CD14-positive monocyte (primary cell): ENCODE measurements around the gene TPGS1. TPM values are rescaled to one million over a fixed set of nuclear protein-coding genes. Genes with fewer than 3 reads are reported as not detected.

ENCODE experiments used
- DNase-seq, 3 donors: peaks; one replicate each; pipeline ENCODE4 v3.0.0-alpha.2; 2011 to 2022
- H2AFZ ChIP-seq: 2 replicates; pipeline ENCODE4 v1.6.0; 2012; ENCODE audit warnings: mild to moderate bottlenecking, low read depth, low read length, inconsistent platforms; ENCODE audit not compliant: insufficient read depth, poor library complexity, severe bottlenecking
- H3K27ac ChIP-seq, 2 donors: 1 replicate in 1 of 2; 2 replicates in 1 of 2; pipeline ENCODE4 v1.5.1; 2012 to 2013; ENCODE audit warnings: low read length in 2 of 2, control low read depth in 1 of 2, inconsistent platforms in 1 of 2, low read depth in 1 of 2, mild to moderate bottlenecking in 1 of 2
- H3K27me3 ChIP-seq, 2 donors: one replicate each; pipeline versions ENCODE4 v1.6.0 to v1.6.1; 2011 to 2013; ENCODE audit warnings: low read length in 2 of 2; ENCODE audit not compliant: control insufficient read depth in 2 of 2, insufficient read depth in 2 of 2
- H3K36me3 ChIP-seq, 2 donors: replicated peaks in 1 of 2; 1 replicate in 1 of 2; 2 replicates in 1 of 2; pipeline versions ENCODE4 v1.5.1 to v1.6.1; 2012 to 2013; ENCODE audit warnings: low read length in 2 of 2, control low read depth in 1 of 2, inconsistent platforms in 1 of 2, mild to moderate bottlenecking in 1 of 2; ENCODE audit not compliant: insufficient read depth in 2 of 2, control insufficient read depth in 1 of 2
- H3K4me1 ChIP-seq, 2 donors: 1 replicate in 1 of 2; 2 replicates in 1 of 2; pipeline versions ENCODE4 v1.5.1 to v1.6.1; 2012 to 2013; ENCODE audit warnings: low read length in 2 of 2, control low read depth in 1 of 2, inconsistent platforms in 1 of 2, mild to moderate bottlenecking in 1 of 2, moderate library complexity in 1 of 2; ENCODE audit not compliant: insufficient read depth in 2 of 2, control insufficient read depth in 1 of 2
- H3K4me2 ChIP-seq: replicated peaks from 2 replicates; pipeline ENCODE3; 2012; ENCODE audit warnings: low read length, moderate library complexity, mild to moderate bottlenecking; ENCODE audit not compliant: poor library complexity, severe bottlenecking; ENCODE audit errors: extremely low read depth
- H3K4me3 ChIP-seq, 3 experiments: fragments of 200-600 bp in 1 of 3; sonication (generic) in 1 of 3; replicated peaks in 1 of 3; 1 replicate in 2 of 3; 2 replicates in 1 of 3; pipeline ENCODE4 v1.5.1; 2011 to 2013; ENCODE audit warnings: low read length in 3 of 3, mild to moderate bottlenecking in 3 of 3, control low read depth in 2 of 3, low read depth in 2 of 3, inconsistent platforms in 1 of 3, moderate library complexity in 1 of 3
- H3K79me2 ChIP-seq: 2 replicates; pipeline ENCODE4 v1.6.0; 2012; ENCODE audit warnings: mild to moderate bottlenecking, control low read depth, inconsistent platforms, low read length, moderate library complexity; ENCODE audit not compliant: insufficient read depth
- H3K9ac ChIP-seq: 2 replicates; pipeline ENCODE4 v1.6.0; 2017; ENCODE audit warnings: low read length, mild to moderate bottlenecking; ENCODE audit not compliant: insufficient read depth, poor library complexity, severe bottlenecking
- H3K9me3 ChIP-seq, 2 donors: replicated peaks in 1 of 2; 1 replicate in 1 of 2; 2 replicates in 1 of 2; pipeline versions ENCODE4 v1.5.1 to v1.6.1; 2012 to 2013; ENCODE audit warnings: low read length in 2 of 2, control low read depth in 1 of 2; ENCODE audit not compliant: control insufficient read depth in 1 of 2, insufficient read depth in 1 of 2
- H4K20me1 ChIP-seq: 2 replicates; pipeline ENCODE4 v1.6.0; 2012; ENCODE audit warnings: mild to moderate bottlenecking, low read length, control low read depth, moderate library complexity; ENCODE audit not compliant: insufficient read depth
- H3K27ac Mint-ChIP-seq, 7 donors: one replicate each; pipeline ENCODE4 v1.8.0; 2020; ENCODE audit warnings: mild to moderate bottlenecking in 7 of 7, mixed read lengths in 7 of 7, moderate library complexity in 6 of 7, inconsistent platforms in 2 of 7
- H3K27me3 Mint-ChIP-seq, 3 donors: one replicate each; pipeline ENCODE4 v1.8.0; 2021 to 2022; ENCODE audit warnings: low read depth in 3 of 3, mild to moderate bottlenecking in 3 of 3, mixed read lengths in 3 of 3, moderate library complexity in 3 of 3, inconsistent platforms in 1 of 3
- H3K36me3 Mint-ChIP-seq, 2 donors: one replicate each; pipeline ENCODE4 v1.8.0; 2020; ENCODE audit warnings: mixed read lengths in 2 of 2, inconsistent platforms in 1 of 2, mild to moderate bottlenecking in 1 of 2
- H3K4me1 Mint-ChIP-seq: one replicate; pipeline ENCODE4 v1.8.0; 2020; ENCODE audit warnings: mild to moderate bottlenecking, mixed read lengths
- H3K4me3 Mint-ChIP-seq, 2 donors: one replicate each; pipeline ENCODE4 v1.8.0; 2020; ENCODE audit warnings: mild to moderate bottlenecking in 2 of 2, mixed read lengths in 2 of 2, moderate library complexity in 1 of 2
- H3K9me3 Mint-ChIP-seq, 7 donors: one replicate each; pipeline ENCODE4 v1.8.0; 2020 to 2022; ENCODE audit warnings: mixed read lengths in 7 of 7, mild to moderate bottlenecking in 6 of 7, moderate library complexity in 6 of 7, inconsistent platforms in 2 of 7
- CTCF ChIP-seq: fragments of 200-600 bp; IDR thresholded peaks from one replicate; pipeline ENCODE4 v1.8.0; 2022; ENCODE audit warnings: antibody characterized with exemption, mild to moderate bottlenecking
- WGBS: methylation state at CpG from one replicate; pipeline ENCODE4 v1.1.5; 2013; ENCODE audit warnings: missing lambda C conversion rate; ENCODE audit not compliant: insufficient coverage; 5-methylcytosine and 5-hydroxymethylcytosine counted together
- intact Hi-C, 2 donors: fragments of 100-400 bp; cut with micrococcal nuclease; formaldehyde crosslinking; loops; one replicate each; pipeline versions ENCODE4 v1.15.0 to v1.15.1; 2023
- polyA plus RNA-seq, 3 donors: library from polyadenylated mRNA; depleted of rRNA in 1 of 3; unstranded in 2 of 3; stranded (reverse) in 1 of 3; fragments of 300-500 nt in 2 of 3; fragments of >200 nt in 1 of 3; fragmentation: Illumina TruSeq in 2 of 3; gene quantifications; 1 replicate in 2 of 3; 2 replicates in 1 of 3; pipeline ENCODE4 v1.2.3, GENCODE V29; 2012 to 2021

Gene TPGS1
- polyA plus RNA-seq, 3 donors: 9.2 to 48.1 (median 14.2) TPM

GRCh38 chr19:539429-540030 is 32.2 kb downstream of the TPGS1 start:
- intact Hi-C loops: loop anchor here in 1 of 2 donors (10.0 kb wide), 1 partner anchor 95 kb away; the partner anchor contains the start of genes FGF22 and POLRMT
- no peaks in the 10 kb centered on the region for H3K27me3 ChIP-seq
- no peak overlapping the region for H3K27ac Mint-ChIP-seq
- H3K79me2 ChIP-seq: peaks cover 13% of the 10 kb centered on the region
- no peaks in the 10 kb centered on the region for H3K9me3 Mint-ChIP-seq
- H3K27me3 Mint-ChIP-seq: peaks cover 3 to 9% (median 6%) of the 10 kb centered on the region in 3 donors
- H3K27ac ChIP-seq: no peak overlapping the region
- H3K9ac ChIP-seq: no peak overlapping the region
- 97% methylated on average over 26 of the region's 30 CpGs for WGBS
- H3K4me2 ChIP-seq: no peak overlapping the region
- H3K36me3 ChIP-seq: peaks cover 54 to 64% of the 10 kb centered on the region in 2 donors
- TF ChIP-seq CTCF: no peak
- no peaks in the 10 kb centered on the region for H3K9me3 ChIP-seq
- no peak for DNase-seq
- no peak overlapping the region for H2AFZ ChIP-seq
- H4K20me1 ChIP-seq: peaks cover 50% of the 10 kb centered on the region
- peaks cover 11% of the 10 kb centered on the region for H3K4me1 Mint-ChIP-seq
- H3K4me3 ChIP-seq: no peak overlapping the region
- peaks cover 0 to 5% of the 10 kb centered on the region in 2 donors for H3K4me1 ChIP-seq
- no peak overlapping the region for H3K4me3 Mint-ChIP-seq
- peaks cover 33 to 56% of the 10 kb centered on the region in 2 donors for H3K36me3 Mint-ChIP-seq

GRCh38 chr19:540867-541637 is 33.8 kb downstream of the TPGS1 start:
- H4K20me1 ChIP-seq: peaks cover 35% of the 10 kb centered on the region
- H3K4me1 ChIP-seq: peaks cover 0 to 5% of the 10 kb centered on the region in 2 donors
- H3K79me2 ChIP-seq: no peaks in the 10 kb centered on the region
- H3K27ac ChIP-seq: no peak overlapping the region
- peaks cover 11% of the 10 kb centered on the region for H3K4me1 Mint-ChIP-seq
- H3K27me3 Mint-ChIP-seq: peaks cover 9 to 17% (median 15%) of the 10 kb centered on the region in 3 donors
- H2AFZ ChIP-seq: no peak overlapping the region
- H3K27ac Mint-ChIP-seq: no peak overlapping the region
- intact Hi-C loops: no loop called here
- no peaks in the 10 kb centered on the region for H3K9me3 ChIP-seq
- TF ChIP-seq CTCF: no peak
- no peak overlapping the region for H3K4me2 ChIP-seq
- H3K27me3 ChIP-seq: no peaks in the 10 kb centered on the region
- peaks cover 46 to 55% of the 10 kb centered on the region in 2 donors for H3K36me3 ChIP-seq
- DNase-seq: no peak
- peaks cover 29 to 52% of the 10 kb centered on the region in 2 donors for H3K36me3 Mint-ChIP-seq
- 95% methylated on average over 47 of the region's 51 CpGs for WGBS
- no peaks in the 10 kb centered on the region for H3K9me3 Mint-ChIP-seq
- H3K4me3 ChIP-seq: no peak overlapping the region
- no peak overlapping the region for H3K9ac ChIP-seq
- no peak overlapping the region for H3K4me3 Mint-ChIP-seq
